Thyroid gland (tissue), 4 donors: ENCODE results near the gene UHRF2. TPM values are rescaled to one million over a fixed set of nuclear protein-coding genes. Genes with fewer than 3 reads are reported as not detected.
A peak's percentile ranks its signal among the peaks of the same experiment; 100 is the strongest.

Experiments used
- DNase-seq, 2 donors: peaks; one replicate each; pipeline ENCODE4 v3.0.0-alpha.2; 2019
- H3K27ac ChIP-seq, 3 donors: fragments of 200-600 bp; sonication (generic); 1 replicate in 2 of 3; 2 replicates in 1 of 3; pipeline ENCODE4 v1.5.1; 2016 to 2019; ENCODE audit warnings: mild to moderate bottlenecking in 1 of 3, moderate library complexity in 1 of 3
- H3K27me3 ChIP-seq: fragments of 200-600 bp; sonication (generic); one replicate; pipeline ENCODE4 v1.5.1; 2019
- H3K36me3 ChIP-seq, 2 donors: fragments of 200-600 bp; sonication (generic); one replicate each; pipeline ENCODE4 v1.5.1; 2016 to 2019
- H3K4me1 ChIP-seq, 2 donors: fragments of 200-600 bp; sonication (generic); one replicate each; pipeline ENCODE4 v1.5.1; 2017 to 2019
- H3K4me3 ChIP-seq, 3 donors: fragments of 200-600 bp; sonication (generic); replicated peaks in 1 of 3; 1 replicate in 2 of 3; 2 replicates in 1 of 3; pipeline ENCODE4 v1.5.1; 2016; ENCODE audit warnings: mild to moderate bottlenecking in 1 of 3
- H3K9me3 ChIP-seq: fragments of 200-600 bp; sonication (generic); one replicate; pipeline ENCODE4 v1.5.1; 2017
- POLR2A ChIP-seq, 2 donors: fragments of 450-650 bp; IDR thresholded peaks; one replicate each; pipeline ENCODE4 v1.6.1; 2017; ENCODE audit warnings: antibody characterized with exemption in 2 of 2, mild to moderate bottlenecking in 2 of 2, moderate library complexity in 1 of 2
- WGBS, 2 donors: methylation state at CpG; one replicate each; pipeline ENCODE4 v1.1.5; 2017; 5-methylcytosine and 5-hydroxymethylcytosine counted together
- intact Hi-C: fragments of 100-400 bp; cut with DNase I; formaldehyde crosslinking; loops from one replicate; pipeline ENCODE4 v1.15.1; 2023
- total RNA-seq, 4 donors: library from RNA; depleted of rRNA; stranded (reverse); fragments of >200 nt; gene quantifications; one replicate each; pipeline ENCODE4 v1.2.3, GENCODE V29; 2016
- TF ChIP-seq, protein P1 (sequence below), 6 experiments: fragments of 200-600 bp in 3 of 6; fragments of 450-650 bp in 3 of 6; sonication (generic) in 3 of 6; IDR thresholded peaks; one replicate each; pipeline ENCODE4 v1.5.1; 2016 to 2019; ENCODE audit warnings: antibody characterized with exemption in 6 of 6, mild to moderate bottlenecking in 2 of 6, inconsistent platforms in 1 of 6, moderate library complexity in 1 of 6

The UHRF2 gene
- total RNA-seq, 4 donors from 2014 or later, result 44.4 to 103 (median 74.8) TPM

DNA sequence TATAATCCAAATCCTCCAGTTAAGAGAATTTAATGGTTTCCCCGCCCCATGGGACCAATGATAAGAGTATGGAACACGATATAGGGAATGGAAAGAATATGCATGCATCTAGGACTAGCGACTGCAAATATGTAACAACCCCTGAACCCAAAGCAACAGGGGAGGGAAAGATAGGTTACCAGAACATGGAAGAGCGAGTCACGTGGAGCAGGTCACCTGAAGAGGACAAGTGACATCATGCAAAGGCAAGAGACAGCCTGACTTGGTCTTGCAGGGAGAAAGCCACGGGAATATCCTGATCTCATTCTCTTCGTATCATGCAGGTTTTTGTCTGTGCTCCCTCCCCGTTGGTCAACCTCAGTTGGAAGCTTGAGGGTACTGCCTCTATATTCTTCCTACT, 4.7 kb upstream of the UHRF2 start:
- H3K27me3 ChIP-seq, result no peaks in the 10 kb centered on the region
- H3K36me3 ChIP-seq, result no peaks in the 10 kb centered on the region
- H3K27ac ChIP-seq, result no peak overlapping the region
- no peaks in the 10 kb centered on the region for H3K9me3 ChIP-seq
- intact Hi-C loops, result no loop called here
- 87 to 93% methylated on average over 8 of the region's 8 CpGs for WGBS, 2 donors
- no peak overlapping the region for H3K4me3 ChIP-seq
- no peak for DNase-seq
- TF ChIP-seq, protein P1, sequence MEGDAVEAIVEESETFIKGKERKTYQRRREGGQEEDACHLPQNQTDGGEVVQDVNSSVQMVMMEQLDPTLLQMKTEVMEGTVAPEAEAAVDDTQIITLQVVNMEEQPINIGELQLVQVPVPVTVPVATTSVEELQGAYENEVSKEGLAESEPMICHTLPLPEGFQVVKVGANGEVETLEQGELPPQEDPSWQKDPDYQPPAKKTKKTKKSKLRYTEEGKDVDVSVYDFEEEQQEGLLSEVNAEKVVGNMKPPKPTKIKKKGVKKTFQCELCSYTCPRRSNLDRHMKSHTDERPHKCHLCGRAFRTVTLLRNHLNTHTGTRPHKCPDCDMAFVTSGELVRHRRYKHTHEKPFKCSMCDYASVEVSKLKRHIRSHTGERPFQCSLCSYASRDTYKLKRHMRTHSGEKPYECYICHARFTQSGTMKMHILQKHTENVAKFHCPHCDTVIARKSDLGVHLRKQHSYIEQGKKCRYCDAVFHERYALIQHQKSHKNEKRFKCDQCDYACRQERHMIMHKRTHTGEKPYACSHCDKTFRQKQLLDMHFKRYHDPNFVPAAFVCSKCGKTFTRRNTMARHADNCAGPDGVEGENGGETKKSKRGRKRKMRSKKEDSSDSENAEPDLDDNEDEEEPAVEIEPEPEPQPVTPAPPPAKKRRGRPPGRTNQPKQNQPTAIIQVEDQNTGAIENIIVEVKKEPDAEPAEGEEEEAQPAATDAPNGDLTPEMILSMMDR (IDR thresholded peaks at IDR 0.05), result no peak
- TF ChIP-seq POLR2A (IDR thresholded peaks at IDR 0.05), result no peak
- H3K4me1 ChIP-seq, result no peaks in the 10 kb centered on the region

DNA sequence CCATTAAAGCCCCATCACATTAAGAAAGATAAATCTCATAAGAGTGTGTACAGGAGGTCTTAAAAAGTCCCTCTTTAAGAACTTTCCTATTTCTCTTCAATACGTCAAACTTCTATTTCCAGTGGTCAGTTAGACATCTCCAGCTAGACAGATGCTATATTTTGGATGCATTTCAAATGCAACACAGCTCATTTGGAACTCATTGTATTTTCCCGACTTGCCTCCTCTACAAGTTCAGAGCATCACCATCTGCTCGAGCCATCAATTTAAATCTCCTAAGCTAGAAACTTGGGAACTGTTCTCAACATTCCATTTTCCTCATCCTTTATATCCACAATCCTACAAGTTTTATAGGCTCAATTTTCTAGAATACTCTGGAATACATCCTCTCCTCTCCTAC, 3.2 kb upstream of the UHRF2 start:
- WGBS, 2 donors, result 77 to 89% methylated on average over 3 of the region's 3 CpGs
- intact Hi-C loops, result loop anchor here (5.0 kb wide), 1 partner anchor 347 kb away; the partner anchor contains the start of gene KDM4C
- peaks cover 3 to 6% of the 10 kb centered on the region in 2 donors for H3K4me1 ChIP-seq

DNA sequence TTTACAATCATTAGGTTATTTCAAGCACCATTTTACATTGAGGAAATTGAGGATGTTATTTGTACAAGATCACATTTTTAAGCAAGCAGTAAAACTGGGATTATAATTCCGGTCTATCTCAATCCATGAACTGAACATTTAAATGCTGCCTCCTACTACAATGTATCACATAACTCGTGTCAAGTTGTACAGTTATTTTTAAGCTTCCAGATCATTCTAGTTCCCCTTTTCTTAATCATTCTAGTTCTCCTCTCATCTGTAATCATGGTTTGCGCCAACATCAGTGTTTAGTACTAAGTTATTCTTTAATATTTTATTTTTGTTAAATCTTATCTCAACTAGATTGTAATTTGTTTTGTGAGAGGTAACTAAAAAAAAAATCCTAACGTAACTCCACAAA, 2.4 kb upstream of the UHRF2 start:
- 93 to 95% methylated on average over 4 of the region's 4 CpGs for WGBS, 2 donors
- Histone ChIP-seq H3K36me3 (no peaks in the 10 kb centered on the region), H3K4me1 (peaks cover 11 to 14% of the 10 kb centered on the region in 2 donors), H3K4me3 (no peak overlapping the region), H3K27ac (no peak overlapping the region), H3K9me3 (no peaks in the 10 kb centered on the region), H3K27me3 (no peaks in the 10 kb centered on the region)
- intact Hi-C loops, result loop anchor here (5.0 kb wide), 1 partner anchor 347 kb away; the partner anchor contains the start of gene KDM4C
- DNase-seq, result no peak
- TF ChIP-seq POLR2A (IDR thresholded peaks at IDR 0.05), result no peak
- TF ChIP-seq, protein P1 (IDR thresholded peaks at IDR 0.05), result no peak

More for the DNA sequence above, 3.2 kb upstream of the UHRF2 start:
- no peaks in the 10 kb centered on the region for H3K9me3 ChIP-seq
- no peaks in the 10 kb centered on the region for H3K27me3 ChIP-seq
- DNase-seq, result no peak
- TF ChIP-seq POLR2A (IDR thresholded peaks at IDR 0.05), result no peak
- TF ChIP-seq, protein P1 (IDR thresholded peaks at IDR 0.05), result no peak
- H3K27ac ChIP-seq, result no peak overlapping the region
- H3K36me3 ChIP-seq, result no peaks in the 10 kb centered on the region
- H3K4me3 ChIP-seq, result no peak overlapping the region

DNA sequence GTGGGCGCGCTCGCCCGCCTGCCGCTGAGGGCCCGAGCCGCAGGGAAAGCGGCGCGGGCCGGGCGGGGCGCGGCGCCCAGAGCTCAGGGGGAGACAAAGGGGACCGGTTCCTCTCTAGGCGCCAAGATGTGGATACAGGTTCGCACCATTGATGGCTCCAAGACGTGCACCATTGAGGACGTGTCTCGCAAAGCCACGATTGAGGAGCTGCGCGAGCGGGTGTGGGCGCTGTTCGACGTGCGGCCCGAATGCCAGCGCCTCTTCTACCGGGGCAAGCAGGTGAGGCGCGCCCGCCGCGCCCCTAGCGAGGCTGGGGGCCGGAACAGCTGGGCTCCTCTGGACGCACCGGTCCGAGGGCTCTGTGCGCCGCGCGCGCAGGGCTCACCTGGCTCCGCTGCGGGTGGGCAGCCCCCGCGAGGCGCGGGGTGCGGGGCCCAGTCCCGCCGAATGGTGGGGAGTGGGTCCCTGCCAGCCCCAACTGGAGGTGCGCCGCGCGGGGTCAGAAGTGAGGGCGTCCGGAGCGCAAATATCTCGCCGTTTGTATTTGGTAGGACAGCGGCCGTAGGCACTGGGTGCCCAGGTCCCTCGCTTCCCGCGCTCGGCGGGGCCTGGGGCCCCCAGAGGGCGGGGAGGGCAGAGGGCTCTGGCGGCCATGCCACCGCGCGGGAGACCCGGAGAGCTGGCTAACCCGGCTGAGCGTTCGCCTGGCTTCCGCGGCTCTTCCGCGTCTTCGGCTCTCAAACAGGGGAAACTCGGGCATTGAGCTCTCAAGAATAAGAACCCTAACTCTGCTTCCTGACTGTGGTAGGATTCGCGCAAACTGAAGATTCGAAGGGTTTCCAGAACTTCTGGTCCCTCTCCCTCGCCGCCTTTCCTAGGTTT, 607 bp downstream of the UHRF2 start:
- H3K4me1 ChIP-seq, result peaks cover 19 to 23% of the 10 kb centered on the region in 2 donors
- peak overlapping the region; percentile 32 to 86 (median 71) for H3K27ac ChIP-seq
- intact Hi-C loops, result loop anchor here (5.0 kb wide), 1 partner anchor 344 kb away; the partner anchor contains the start of gene KDM4C
- peak overlapping the region; percentile 67 to 84 (median 82) for H3K4me3 ChIP-seq
- H3K9me3 ChIP-seq, result no peaks in the 10 kb centered on the region
- DNase-seq, result peak; percentile 48 to 53
- no peaks in the 10 kb centered on the region for H3K36me3 ChIP-seq
- TF ChIP-seq, protein P1 (IDR thresholded peaks at IDR 0.05), result no peak
- no peak for TF ChIP-seq POLR2A (IDR thresholded peaks at IDR 0.05)
- WGBS, 2 donors, result 0 to 1% methylated on average over 27 to 35 of the region's 92 CpGs
- H3K27me3 ChIP-seq, result no peaks in the 10 kb centered on the region

DNA sequence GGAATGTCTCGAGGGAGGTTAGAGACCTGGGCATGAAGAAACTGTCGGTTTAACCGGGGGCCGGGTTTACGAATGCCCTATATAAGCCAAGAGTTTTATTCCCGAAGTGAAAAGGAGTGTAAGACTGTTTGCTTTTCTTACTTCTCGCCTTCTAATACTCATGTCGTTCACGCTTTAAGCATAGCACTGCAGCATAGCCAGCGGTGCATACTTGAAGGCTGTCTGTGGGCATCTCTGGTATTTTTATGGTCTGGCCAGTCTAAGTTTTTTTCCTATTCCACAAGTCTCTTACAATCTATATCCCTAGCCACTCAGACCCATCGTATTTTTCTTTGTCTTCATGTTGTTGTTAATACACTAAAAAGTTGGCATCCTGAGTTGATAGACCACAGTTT, 1.2 kb downstream of the UHRF2 start:
- DNase-seq, result peak; percentile 17 to 21
- Histone ChIP-seq H3K27me3 (no peaks in the 10 kb centered on the region), H3K4me1 (peaks cover 24 to 27% of the 10 kb centered on the region in 2 donors), H3K36me3 (no peaks in the 10 kb centered on the region), H3K9me3 (no peaks in the 10 kb centered on the region), H3K27ac (peak overlapping the region; percentile 32 to 86 (median 71)), H3K4me3 (peak overlapping the region; percentile 67 to 84 (median 82))
- 0 to 1% methylated on average over 11 of the region's 11 CpGs for WGBS, 2 donors
- intact Hi-C loops, result loop anchor here (5.0 kb wide), 1 partner anchor 343 kb away; the partner anchor contains the start of gene KDM4C
- TF ChIP-seq, protein P1 (IDR thresholded peaks at IDR 0.05), result no peak
- no peak for TF ChIP-seq POLR2A (IDR thresholded peaks at IDR 0.05)
